Parathyroid adenoma (tissue), 2 donors: ENCODE measurements around the gene GPX3.
A peak's percentile ranks its signal among the peaks of the same experiment; 100 is the strongest.

ENCODE experiments used
- H2AFZ ChIP-seq: fragments of 300-600 bp; sonication (generic); one replicate; pipeline ENCODE4 v1.7.0; 2017; ENCODE audit warnings: antibody characterized with exemption, mild to moderate bottlenecking
- H3K27ac ChIP-seq: fragments of 300-600 bp; sonication (generic); one replicate; pipeline ENCODE4 v1.7.0; 2017
- H3K27me3 ChIP-seq: fragments of 300-600 bp; sonication (generic); one replicate; pipeline ENCODE4 v1.7.0; 2017; ENCODE audit warnings: low read length; ENCODE audit not compliant: control insufficient read depth, insufficient read depth
- H3K36me3 ChIP-seq: fragments of 300-600 bp; sonication (generic); one replicate; pipeline ENCODE4 v1.7.0; 2017; ENCODE audit warnings: low read length; ENCODE audit not compliant: control insufficient read depth, insufficient read depth
- H3K4me1 ChIP-seq: fragments of 300-600 bp; sonication (generic); one replicate; pipeline ENCODE4 v1.7.0; 2017; ENCODE audit warnings: control low read depth
- H3K4me2 ChIP-seq: fragments of 300-600 bp; sonication (generic); one replicate; pipeline ENCODE4 v1.7.0; 2017; ENCODE audit warnings: low read length
- H3K4me3 ChIP-seq: fragments of 300-600 bp; sonication (generic); one replicate; pipeline ENCODE4 v1.7.0; 2017; ENCODE audit warnings: low read depth, low read length
- H3K79me2 ChIP-seq: fragments of 300-600 bp; sonication (generic); one replicate; pipeline ENCODE4 v1.7.0; 2017; ENCODE audit warnings: control low read depth
- H3K9ac ChIP-seq: fragments of 300-600 bp; sonication (generic); one replicate; pipeline ENCODE4 v1.7.0; 2017; ENCODE audit warnings: mild to moderate bottlenecking
- H3K9me3 ChIP-seq: fragments of 300-600 bp; sonication (generic); one replicate; pipeline ENCODE4 v1.7.0; 2017; ENCODE audit warnings: low read length; ENCODE audit not compliant: control insufficient read depth
- CTCF ChIP-seq: fragments of 300-600 bp; sonication (generic); IDR thresholded peaks from one replicate; pipeline ENCODE4 v1.7.0; 2017; ENCODE audit warnings: antibody characterized with exemption, mild to moderate bottlenecking
- donor health status: primary hyperparathyroidism.

The GPX3 gene

DNA sequence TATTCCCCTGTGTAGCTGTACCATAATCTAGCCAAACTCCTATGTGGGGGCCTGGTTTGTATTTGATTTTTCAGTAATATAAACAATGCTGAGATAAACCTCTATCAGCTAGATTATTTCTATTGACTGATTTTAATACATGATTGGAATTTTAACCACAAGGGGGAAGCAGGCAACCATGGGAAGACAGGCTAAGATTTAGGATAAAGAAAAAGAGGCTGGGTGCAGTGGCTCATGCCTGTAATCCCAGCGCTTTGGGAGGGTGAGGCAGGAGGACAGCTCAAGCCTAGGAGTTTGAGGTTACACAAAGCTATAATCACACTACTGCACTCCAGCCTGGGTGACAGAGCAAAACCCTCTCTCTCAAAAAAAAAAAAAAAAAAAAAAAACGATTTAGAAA is 18.1 kb upstream of the GPX3 start:
- Histone ChIP-seq H3K9ac (no peak overlapping the region), H3K79me2 (no peaks in the 10 kb centered on the region), H3K36me3 (no peaks in the 10 kb centered on the region), H3K4me2 (no peak overlapping the region), H3K4me1 (peaks cover 4% of the 10 kb centered on the region), H3K27me3 (no peaks in the 10 kb centered on the region), H3K9me3 (no peaks in the 10 kb centered on the region), H3K27ac (no peak overlapping the region), H3K4me3 (no peak overlapping the region), H2AFZ (no peak overlapping the region)
- peak; percentile 77 for TF ChIP-seq CTCF

- TF ChIP-seq CTCF: no peak
- Histone ChIP-seq H3K9me3 (no peaks in the 10 kb centered on the region), H3K4me2 (no peak overlapping the region), H3K79me2 (no peaks in the 10 kb centered on the region), H3K4me1 (peaks cover 4% of the 10 kb centered on the region), H3K36me3 (no peaks in the 10 kb centered on the region), H3K27me3 (no peaks in the 10 kb centered on the region), H3K27ac (no peak overlapping the region), H3K4me3 (no peak overlapping the region), H3K9ac (no peak overlapping the region), H2AFZ (no peak overlapping the region)
Measured at GRCh38 chr5:151002681-151003502, 17.5 kb upstream of the GPX3 start.

DNA sequence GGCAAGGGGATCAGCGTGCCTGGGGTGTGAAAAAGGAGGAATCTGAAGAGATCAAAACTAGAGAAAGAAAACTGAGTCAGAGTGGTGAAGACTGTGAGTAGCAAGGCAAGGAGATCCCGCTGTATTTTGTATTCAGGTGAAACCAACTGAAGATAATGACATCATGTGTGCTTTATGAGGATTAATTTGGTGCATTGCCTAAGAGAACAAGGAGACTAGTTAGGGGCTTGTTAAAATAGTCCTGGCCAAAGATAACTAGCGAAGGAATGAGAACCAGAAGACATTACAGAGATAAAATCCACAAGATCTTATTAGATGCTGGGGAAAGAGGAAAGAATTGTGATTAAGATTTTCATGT is 16.9 kb upstream of the GPX3 start:
- Histone ChIP-seq H3K4me2 (no peak overlapping the region), H3K36me3 (no peaks in the 10 kb centered on the region), H3K27ac (no peak overlapping the region), H3K79me2 (no peaks in the 10 kb centered on the region), H3K9ac (no peak overlapping the region), H3K4me1 (peaks cover 4% of the 10 kb centered on the region), H2AFZ (no peak overlapping the region), H3K27me3 (no peaks in the 10 kb centered on the region), H3K9me3 (no peaks in the 10 kb centered on the region), H3K4me3 (no peak overlapping the region)
- TF ChIP-seq CTCF: no peak

GRCh38 chr5:151004499-151004898 is 15.9 kb upstream of the GPX3 start:
- H3K4me3 ChIP-seq: no peak overlapping the region
- H3K79me2 ChIP-seq: no peaks in the 10 kb centered on the region
- H3K9me3 ChIP-seq: no peaks in the 10 kb centered on the region
- peaks cover 4% of the 10 kb centered on the region for H3K4me1 ChIP-seq
- no peak overlapping the region for H3K9ac ChIP-seq
- no peak overlapping the region for H2AFZ ChIP-seq
- H3K27ac ChIP-seq: no peak overlapping the region
- no peaks in the 10 kb centered on the region for H3K27me3 ChIP-seq
- no peaks in the 10 kb centered on the region for H3K36me3 ChIP-seq
- no peak overlapping the region for H3K4me2 ChIP-seq
- TF ChIP-seq CTCF: no peak
